WTC11 (cell line): ENCODE measurements around the gene ACOX3. TPM values are rescaled to one million over a fixed set of nuclear protein-coding genes. Genes with fewer than 3 reads are reported as not detected.
"Not testable (repeated sequence)": the region's sequence is repeated elsewhere in the genome, so short reads cannot be mapped to it uniquely, and the experiment has no call there.

ENCODE experiments used
- ATAC-seq: fragments of 200-7000 bp; cut with Tn5 transposase; 2 replicates; pipeline ENCODE4 v1.10.0; 2021; ENCODE audit warnings: mild to moderate bottlenecking, moderate library complexity
- CTCF ChIA-PET: fragments of 300-600 bp; sonication (Branson Sonifier 250); formaldehyde crosslinking; loops from one replicate; lab custom pipeline; 2021; ENCODE audit warnings: antibody characterized with exemption; lab: Charles Lee
- POLR2A ChIA-PET: fragments of 350-600 bp; sonication (Branson Sonifier 250); formaldehyde crosslinking; loops from one replicate; lab custom pipeline; 2021; ENCODE audit warnings: antibody characterized with exemption; lab: Charles Lee
- DNase-seq: peaks from one replicate; pipeline ENCODE4 v3.0.0; 2021; ENCODE audit warnings: low spot score
- H3K27ac Mint-ChIP-seq: 2 replicates; pipeline ENCODE4 v1.8.0; 2021; ENCODE audit warnings: mixed read lengths
- H3K27me3 Mint-ChIP-seq: 2 replicates; pipeline ENCODE4 v1.8.0; 2021; ENCODE audit warnings: low read depth, mild to moderate bottlenecking, moderate library complexity, mixed read lengths
- H3K36me3 Mint-ChIP-seq: 2 replicates; pipeline ENCODE4 v1.8.0; 2021; ENCODE audit warnings: mixed read lengths
- H3K4me1 Mint-ChIP-seq: 2 replicates; pipeline ENCODE4 v1.8.0; 2022; ENCODE audit warnings: mixed read lengths
- H3K4me3 Mint-ChIP-seq: 2 replicates; pipeline ENCODE4 v1.8.0; 2021; ENCODE audit warnings: mild to moderate bottlenecking, moderate library complexity, mixed read lengths
- H3K9me3 Mint-ChIP-seq: 2 replicates; pipeline ENCODE4 v1.8.0; 2021; ENCODE audit warnings: mixed read lengths
- ELF4 ChIP-seq: sonication (generic); formaldehyde crosslinking; IDR thresholded peaks from 2 replicates; pipeline ENCODE4 v1.8.1; 2022; ENCODE audit warnings: low read depth, mild to moderate bottlenecking, moderate library complexity, missing genetic modification reagents
- FOXP1 ChIP-seq: sonication (generic); formaldehyde crosslinking; IDR thresholded peaks from 2 replicates; pipeline ENCODE4 v1.8.0; 2022; ENCODE audit warnings: missing genetic modification reagents, mild to moderate bottlenecking, moderate library complexity, borderline replicate concordance
- MYBL2 ChIP-seq: sonication (generic); formaldehyde crosslinking; IDR thresholded peaks from 2 replicates; pipeline ENCODE4 v1.8.1; 2023; ENCODE audit warnings: mild to moderate bottlenecking, moderate library complexity, missing genetic modification reagents
- NR1H2 ChIP-seq: sonication (generic); formaldehyde crosslinking; IDR thresholded peaks from 2 replicates; pipeline ENCODE4 v1.9.0; 2021; ENCODE audit warnings: mild to moderate bottlenecking, moderate library complexity, missing genetic modification reagents
- RELA ChIP-seq: sonication (generic); formaldehyde crosslinking; IDR thresholded peaks from 2 replicates; pipeline ENCODE4 v1.8.1; 2022; ENCODE audit warnings: missing genetic modification reagents, mild to moderate bottlenecking, borderline replicate concordance
- SMAD3 ChIP-seq: sonication (generic); formaldehyde crosslinking; IDR thresholded peaks from 2 replicates; pipeline ENCODE4 v1.8.0; 2022; ENCODE audit warnings: missing genetic modification reagents, mild to moderate bottlenecking, borderline replicate concordance
- TP53 ChIP-seq: sonication (generic); formaldehyde crosslinking; IDR thresholded peaks from 2 replicates; pipeline ENCODE4 v1.8.1; 2023; ENCODE audit warnings: mild to moderate bottlenecking, missing genetic modification reagents
- ZBTB21 ChIP-seq: sonication (generic); formaldehyde crosslinking; IDR thresholded peaks from 2 replicates; pipeline ENCODE4 v1.8.1; 2023; ENCODE audit warnings: mild to moderate bottlenecking, missing genetic modification reagents, borderline replicate concordance
- ZNF263 ChIP-seq: sonication (generic); formaldehyde crosslinking; IDR thresholded peaks from 2 replicates; pipeline ENCODE4 v1.8.1; 2022; ENCODE audit warnings: low read depth, mild to moderate bottlenecking, moderate library complexity, missing genetic modification reagents
- total RNA-seq: library from RNA; stranded (reverse); gene quantifications from 3 replicates; pipeline ENCODE4 v1.2.3, GENCODE V29; 2021
- TF ChIP-seq, protein P1 (sequence below): sonication (generic); formaldehyde crosslinking; conservative IDR thresholded peaks from 2 replicates; pipeline ENCODE4 v1.8.1; 2023; ENCODE audit warnings: mild to moderate bottlenecking, low read depth, missing genetic modification reagents, moderate library complexity
- TF ChIP-seq, protein P2 (sequence below): sonication (generic); formaldehyde crosslinking; IDR thresholded peaks from 2 replicates; pipeline ENCODE4 v1.8.1; 2023; ENCODE audit warnings: mild to moderate bottlenecking, missing genetic modification reagents
- TF ChIP-seq, protein P3 (sequence below): sonication (generic); formaldehyde crosslinking; IDR thresholded peaks from 2 replicates; pipeline ENCODE4 v1.8.0; 2022; ENCODE audit warnings: mild to moderate bottlenecking, missing genetic modification reagents
- TF ChIP-seq, protein P4 (sequence below): sonication (generic); formaldehyde crosslinking; IDR thresholded peaks from 2 replicates; pipeline ENCODE4 v1.8.1; 2023; ENCODE audit warnings: mild to moderate bottlenecking, missing genetic modification reagents
- TF ChIP-seq, protein P5 (sequence below): sonication (generic); formaldehyde crosslinking; conservative IDR thresholded peaks from 2 replicates; pipeline ENCODE4 v1.8.1; 2022; ENCODE audit warnings: mild to moderate bottlenecking, missing genetic modification reagents
- TF ChIP-seq, protein P6 (sequence below): sonication (generic); formaldehyde crosslinking; IDR thresholded peaks from 2 replicates; pipeline ENCODE4 v1.8.0; 2023; ENCODE audit warnings: mild to moderate bottlenecking, missing genetic modification reagents

Gene ACOX3
- total RNA-seq, 1 experiment from 2014 or later: 10.7 TPM

DNA sequence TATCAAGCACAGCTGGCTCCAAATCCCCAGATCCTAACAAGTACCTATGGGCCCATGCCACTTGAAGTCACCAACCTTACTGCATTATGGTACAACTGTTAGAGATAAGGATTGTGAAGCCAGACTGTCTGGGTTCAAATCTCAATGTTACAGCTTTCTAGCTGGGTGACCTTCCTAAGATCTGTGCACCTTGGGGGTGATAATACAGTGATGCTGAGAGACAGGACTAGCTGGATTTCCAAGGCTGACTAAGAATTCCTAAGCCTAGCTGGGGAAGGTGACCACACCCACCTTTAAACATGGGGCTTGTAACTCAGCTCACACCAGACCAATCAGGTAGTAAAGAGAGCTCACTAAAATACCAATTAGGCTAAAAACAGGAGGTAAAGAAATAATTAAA, 20.4 kb downstream of the ACOX3 start:
- H3K27me3 Mint-ChIP-seq, H3K9me3 Mint-ChIP-seq, H3K27ac Mint-ChIP-seq, H3K4me3 Mint-ChIP-seq, H3K4me1 Mint-ChIP-seq, ATAC-seq, DNase-seq, H3K36me3 Mint-ChIP-seq, POLR2A ChIA-PET: not testable (repeated sequence)
- CTCF ChIA-PET: interaction anchor here (1.3 to 2.2 kb wide), 2 partner anchors 9 to 187 kb away, joined by 4 to 10 read pairs; no protein-coding TSS in a partner anchor

DNA sequence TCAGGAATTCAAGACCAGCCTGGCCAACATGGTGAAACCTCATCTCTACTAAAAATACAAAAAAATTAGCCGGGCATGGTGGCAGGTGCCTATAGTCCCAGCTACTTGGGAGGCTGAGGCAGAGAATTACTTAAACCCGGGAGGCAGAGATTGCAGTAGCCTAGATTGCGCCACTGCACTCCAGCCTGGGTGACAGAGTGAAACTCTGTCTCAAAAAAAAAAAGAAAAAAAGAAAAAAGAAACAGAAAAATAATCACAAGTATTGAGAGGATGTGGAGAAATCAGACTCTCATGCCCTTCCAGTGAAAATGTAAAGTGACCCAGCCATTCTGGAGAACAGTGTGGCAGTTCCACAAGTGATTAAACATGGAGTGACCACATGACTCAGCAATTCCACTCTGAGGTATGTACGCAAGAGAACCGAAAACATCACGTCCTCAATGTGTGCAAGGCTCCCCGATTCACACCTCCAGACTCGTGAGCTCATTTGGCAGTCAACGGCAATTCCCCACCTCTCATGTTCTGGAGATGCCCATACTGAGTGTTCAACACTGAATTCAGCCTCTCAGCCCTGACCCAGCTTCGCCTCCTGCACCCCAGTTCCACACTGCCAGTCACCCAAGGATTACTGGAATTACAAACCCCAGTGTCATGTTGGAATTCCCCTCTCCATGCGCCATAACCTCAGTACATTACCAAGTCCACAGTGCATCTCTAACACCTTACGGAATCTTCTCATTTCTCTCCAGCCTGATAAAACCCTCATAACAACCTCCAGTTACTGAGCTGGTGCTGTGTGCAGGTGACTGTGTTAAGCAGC, 21.1 kb downstream of the ACOX3 start:
- no peak for ATAC-seq
- H3K36me3 Mint-ChIP-seq: no peaks in the 10 kb centered on the region
- no peak overlapping the region for H3K4me3 Mint-ChIP-seq
- TF ChIP-seq, protein P1, sequence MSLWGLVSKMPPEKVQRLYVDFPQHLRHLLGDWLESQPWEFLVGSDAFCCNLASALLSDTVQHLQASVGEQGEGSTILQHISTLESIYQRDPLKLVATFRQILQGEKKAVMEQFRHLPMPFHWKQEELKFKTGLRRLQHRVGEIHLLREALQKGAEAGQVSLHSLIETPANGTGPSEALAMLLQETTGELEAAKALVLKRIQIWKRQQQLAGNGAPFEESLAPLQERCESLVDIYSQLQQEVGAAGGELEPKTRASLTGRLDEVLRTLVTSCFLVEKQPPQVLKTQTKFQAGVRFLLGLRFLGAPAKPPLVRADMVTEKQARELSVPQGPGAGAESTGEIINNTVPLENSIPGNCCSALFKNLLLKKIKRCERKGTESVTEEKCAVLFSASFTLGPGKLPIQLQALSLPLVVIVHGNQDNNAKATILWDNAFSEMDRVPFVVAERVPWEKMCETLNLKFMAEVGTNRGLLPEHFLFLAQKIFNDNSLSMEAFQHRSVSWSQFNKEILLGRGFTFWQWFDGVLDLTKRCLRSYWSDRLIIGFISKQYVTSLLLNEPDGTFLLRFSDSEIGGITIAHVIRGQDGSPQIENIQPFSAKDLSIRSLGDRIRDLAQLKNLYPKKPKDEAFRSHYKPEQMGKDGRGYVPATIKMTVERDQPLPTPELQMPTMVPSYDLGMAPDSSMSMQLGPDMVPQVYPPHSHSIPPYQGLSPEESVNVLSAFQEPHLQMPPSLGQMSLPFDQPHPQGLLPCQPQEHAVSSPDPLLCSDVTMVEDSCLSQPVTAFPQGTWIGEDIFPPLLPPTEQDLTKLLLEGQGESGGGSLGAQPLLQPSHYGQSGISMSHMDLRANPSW (CRISPR knock-in tag): no peak
- TF ChIP-seq FOXP1 (CRISPR knock-in tag) (no peak), MYBL2 (CRISPR knock-in tag) (no peak), TP53 (no peak), NR1H2 (CRISPR knock-in tag) (no peak), RELA (CRISPR knock-in tag) (no peak), SMAD3 (CRISPR knock-in tag) (no peak), ZBTB21 (no peak), ELF4 (no peak), ZNF263 (CRISPR knock-in tag) (no peak)
- TF ChIP-seq, protein P2, sequence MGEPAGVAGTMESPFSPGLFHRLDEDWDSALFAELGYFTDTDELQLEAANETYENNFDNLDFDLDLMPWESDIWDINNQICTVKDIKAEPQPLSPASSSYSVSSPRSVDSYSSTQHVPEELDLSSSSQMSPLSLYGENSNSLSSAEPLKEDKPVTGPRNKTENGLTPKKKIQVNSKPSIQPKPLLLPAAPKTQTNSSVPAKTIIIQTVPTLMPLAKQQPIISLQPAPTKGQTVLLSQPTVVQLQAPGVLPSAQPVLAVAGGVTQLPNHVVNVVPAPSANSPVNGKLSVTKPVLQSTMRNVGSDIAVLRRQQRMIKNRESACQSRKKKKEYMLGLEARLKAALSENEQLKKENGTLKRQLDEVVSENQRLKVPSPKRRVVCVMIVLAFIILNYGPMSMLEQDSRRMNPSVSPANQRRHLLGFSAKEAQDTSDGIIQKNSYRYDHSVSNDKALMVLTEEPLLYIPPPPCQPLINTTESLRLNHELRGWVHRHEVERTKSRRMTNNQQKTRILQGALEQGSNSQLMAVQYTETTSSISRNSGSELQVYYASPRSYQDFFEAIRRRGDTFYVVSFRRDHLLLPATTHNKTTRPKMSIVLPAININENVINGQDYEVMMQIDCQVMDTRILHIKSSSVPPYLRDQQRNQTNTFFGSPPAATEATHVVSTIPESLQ (CRISPR knock-in tag): no peak
- TF ChIP-seq, protein P3, sequence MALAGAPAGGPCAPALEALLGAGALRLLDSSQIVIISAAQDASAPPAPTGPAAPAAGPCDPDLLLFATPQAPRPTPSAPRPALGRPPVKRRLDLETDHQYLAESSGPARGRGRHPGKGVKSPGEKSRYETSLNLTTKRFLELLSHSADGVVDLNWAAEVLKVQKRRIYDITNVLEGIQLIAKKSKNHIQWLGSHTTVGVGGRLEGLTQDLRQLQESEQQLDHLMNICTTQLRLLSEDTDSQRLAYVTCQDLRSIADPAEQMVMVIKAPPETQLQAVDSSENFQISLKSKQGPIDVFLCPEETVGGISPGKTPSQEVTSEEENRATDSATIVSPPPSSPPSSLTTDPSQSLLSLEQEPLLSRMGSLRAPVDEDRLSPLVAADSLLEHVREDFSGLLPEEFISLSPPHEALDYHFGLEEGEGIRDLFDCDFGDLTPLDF (CRISPR knock-in tag): no peak
- TF ChIP-seq, protein P4, sequence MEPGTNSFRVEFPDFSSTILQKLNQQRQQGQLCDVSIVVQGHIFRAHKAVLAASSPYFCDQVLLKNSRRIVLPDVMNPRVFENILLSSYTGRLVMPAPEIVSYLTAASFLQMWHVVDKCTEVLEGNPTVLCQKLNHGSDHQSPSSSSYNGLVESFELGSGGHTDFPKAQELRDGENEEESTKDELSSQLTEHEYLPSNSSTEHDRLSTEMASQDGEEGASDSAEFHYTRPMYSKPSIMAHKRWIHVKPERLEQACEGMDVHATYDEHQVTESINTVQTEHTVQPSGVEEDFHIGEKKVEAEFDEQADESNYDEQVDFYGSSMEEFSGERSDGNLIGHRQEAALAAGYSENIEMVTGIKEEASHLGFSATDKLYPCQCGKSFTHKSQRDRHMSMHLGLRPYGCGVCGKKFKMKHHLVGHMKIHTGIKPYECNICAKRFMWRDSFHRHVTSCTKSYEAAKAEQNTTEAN (CRISPR knock-in tag): no peak
- TF ChIP-seq, protein P5, sequence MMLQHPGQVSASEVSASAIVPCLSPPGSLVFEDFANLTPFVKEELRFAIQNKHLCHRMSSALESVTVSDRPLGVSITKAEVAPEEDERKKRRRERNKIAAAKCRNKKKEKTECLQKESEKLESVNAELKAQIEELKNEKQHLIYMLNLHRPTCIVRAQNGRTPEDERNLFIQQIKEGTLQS (CRISPR knock-in tag): no peak
- TF ChIP-seq, protein P6, sequence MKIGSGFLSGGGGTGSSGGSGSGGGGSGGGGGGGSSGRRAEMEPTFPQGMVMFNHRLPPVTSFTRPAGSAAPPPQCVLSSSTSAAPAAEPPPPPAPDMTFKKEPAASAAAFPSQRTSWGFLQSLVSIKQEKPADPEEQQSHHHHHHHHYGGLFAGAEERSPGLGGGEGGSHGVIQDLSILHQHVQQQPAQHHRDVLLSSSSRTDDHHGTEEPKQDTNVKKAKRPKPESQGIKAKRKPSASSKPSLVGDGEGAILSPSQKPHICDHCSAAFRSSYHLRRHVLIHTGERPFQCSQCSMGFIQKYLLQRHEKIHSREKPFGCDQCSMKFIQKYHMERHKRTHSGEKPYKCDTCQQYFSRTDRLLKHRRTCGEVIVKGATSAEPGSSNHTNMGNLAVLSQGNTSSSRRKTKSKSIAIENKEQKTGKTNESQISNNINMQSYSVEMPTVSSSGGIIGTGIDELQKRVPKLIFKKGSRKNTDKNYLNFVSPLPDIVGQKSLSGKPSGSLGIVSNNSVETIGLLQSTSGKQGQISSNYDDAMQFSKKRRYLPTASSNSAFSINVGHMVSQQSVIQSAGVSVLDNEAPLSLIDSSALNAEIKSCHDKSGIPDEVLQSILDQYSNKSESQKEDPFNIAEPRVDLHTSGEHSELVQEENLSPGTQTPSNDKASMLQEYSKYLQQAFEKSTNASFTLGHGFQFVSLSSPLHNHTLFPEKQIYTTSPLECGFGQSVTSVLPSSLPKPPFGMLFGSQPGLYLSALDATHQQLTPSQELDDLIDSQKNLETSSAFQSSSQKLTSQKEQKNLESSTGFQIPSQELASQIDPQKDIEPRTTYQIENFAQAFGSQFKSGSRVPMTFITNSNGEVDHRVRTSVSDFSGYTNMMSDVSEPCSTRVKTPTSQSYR (CRISPR knock-in tag): no peak
- ChIA-PET POLR2A (no interaction called here), CTCF (interaction anchor here (0.6 to 2.2 kb wide), 3 partner anchors 9 to 400 kb away, joined by 3 to 10 read pairs (median 4); no protein-coding TSS in a partner anchor)
- DNase-seq: no peak
- H3K27ac Mint-ChIP-seq: no peak overlapping the region
- no peaks in the 10 kb centered on the region for H3K9me3 Mint-ChIP-seq
- H3K27me3 Mint-ChIP-seq: no peaks in the 10 kb centered on the region
- no peaks in the 10 kb centered on the region for H3K4me1 Mint-ChIP-seq
